Muscle layer of duodenum (tissue), 2 donors: Measurements from ENCODE around the gene NPAS3.

Experiments used
- H3K27ac ChIP-seq: one replicate; pipeline ENCODE4 v1.7.0; 2013; ENCODE audit warnings: mild to moderate bottlenecking, low read length
- H3K27me3 ChIP-seq: one replicate; pipeline ENCODE4 v1.7.0; 2013; ENCODE audit warnings: low read depth, mild to moderate bottlenecking, control low read depth, low read length
- H3K36me3 ChIP-seq, 2 donors: one replicate each; pipeline ENCODE4 v1.7.0; 2013; ENCODE audit warnings: low read length in 2 of 2, control low read depth in 1 of 2, mild to moderate bottlenecking in 1 of 2; ENCODE audit not compliant: insufficient read depth in 2 of 2, control insufficient read depth in 1 of 2
- H3K4me1 ChIP-seq, 2 donors: one replicate each; pipeline ENCODE4 v1.7.0; 2013; ENCODE audit warnings: low read length in 2 of 2, mild to moderate bottlenecking in 2 of 2, control low read depth in 1 of 2, moderate library complexity in 1 of 2; ENCODE audit not compliant: insufficient read depth in 2 of 2, control insufficient read depth in 1 of 2
- H3K4me3 ChIP-seq, 2 donors: one replicate each; pipeline ENCODE4 v1.7.0; 2013; ENCODE audit warnings: low read length in 2 of 2, low read depth in 1 of 2, mild to moderate bottlenecking in 1 of 2
- H3K9me3 ChIP-seq, 2 donors: one replicate each; pipeline ENCODE4 v1.7.0; 2013; ENCODE audit warnings: low read length in 2 of 2, control low read depth in 1 of 2, mild to moderate bottlenecking in 1 of 2; ENCODE audit not compliant: control insufficient read depth in 1 of 2
- donor health status: healthy.

The NPAS3 gene

GRCh38 chr14:33842299-33842698 is 903.6 kb downstream of the NPAS3 start:
- no peaks in the 10 kb centered on the region for H3K36me3 ChIP-seq
- H3K9me3 ChIP-seq = no peaks in the 10 kb centered on the region
- no peaks in the 10 kb centered on the region for H3K27me3 ChIP-seq
- H3K27ac ChIP-seq = no peak overlapping the region
- peaks cover 0 to 7% of the 10 kb centered on the region in 2 donors for H3K4me1 ChIP-seq
- H3K4me3 ChIP-seq = no peak overlapping the region

GRCh38 chr14:33844118-33844517 is 905.4 kb downstream of the NPAS3 start:
- Histone ChIP-seq H3K4me3 (no peak overlapping the region), H3K27ac (no peak overlapping the region), H3K36me3 (no peaks in the 10 kb centered on the region), H3K9me3 (no peaks in the 10 kb centered on the region), H3K4me1 (peaks cover 0 to 7% of the 10 kb centered on the region in 2 donors), H3K27me3 (no peaks in the 10 kb centered on the region)

DNA sequence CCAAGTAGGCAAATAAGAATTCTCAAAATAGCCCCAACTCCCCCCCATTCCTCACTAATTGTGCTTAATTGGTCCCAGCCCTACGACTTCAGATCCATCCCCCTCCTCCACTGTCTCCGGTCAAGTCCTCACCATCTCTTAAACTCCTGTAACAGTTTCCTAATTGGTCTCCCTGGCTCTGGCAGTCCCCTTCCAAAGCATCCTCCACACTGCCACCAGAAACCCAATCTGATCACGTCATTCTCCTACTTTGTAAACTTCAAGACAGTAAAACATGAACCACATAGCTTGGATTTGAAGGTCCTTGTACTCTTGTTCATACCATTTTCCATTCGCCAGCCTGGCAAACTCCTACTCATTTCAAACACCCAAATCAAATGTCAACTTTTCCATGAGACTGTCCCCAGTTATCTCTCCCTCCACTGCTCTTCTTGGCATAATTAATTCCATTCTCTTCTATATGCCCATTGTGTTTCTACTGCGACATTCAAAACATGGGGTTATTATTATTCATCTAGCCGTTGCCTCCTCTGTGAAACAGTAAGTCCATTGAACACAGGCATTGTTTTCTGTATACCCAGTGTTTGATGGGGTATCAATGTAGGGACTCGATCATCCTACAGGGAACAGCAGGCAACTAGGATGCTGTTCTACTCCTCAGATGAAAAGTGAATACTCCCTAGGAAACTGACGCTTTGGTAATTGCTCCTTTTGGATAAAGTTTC is 907.6 kb downstream of the NPAS3 start:
- H3K27me3 ChIP-seq = no peaks in the 10 kb centered on the region
- H3K27ac ChIP-seq = no peak overlapping the region
- H3K36me3 ChIP-seq = no peaks in the 10 kb centered on the region
- no peaks in the 10 kb centered on the region for H3K9me3 ChIP-seq
- no peak overlapping the region for H3K4me3 ChIP-seq
- H3K4me1 ChIP-seq = no peaks in the 10 kb centered on the region

- Histone ChIP-seq H3K36me3 (no peaks in the 10 kb centered on the region), H3K27me3 (no peaks in the 10 kb centered on the region), H3K27ac (no peak overlapping the region), H3K4me3 (no peak overlapping the region), H3K9me3 (no peaks in the 10 kb centered on the region), H3K4me1 (no peaks in the 10 kb centered on the region)
These were observed 908.4 kb downstream of the NPAS3 start for GRCh38 chr14:33847066-33847465.

DNA sequence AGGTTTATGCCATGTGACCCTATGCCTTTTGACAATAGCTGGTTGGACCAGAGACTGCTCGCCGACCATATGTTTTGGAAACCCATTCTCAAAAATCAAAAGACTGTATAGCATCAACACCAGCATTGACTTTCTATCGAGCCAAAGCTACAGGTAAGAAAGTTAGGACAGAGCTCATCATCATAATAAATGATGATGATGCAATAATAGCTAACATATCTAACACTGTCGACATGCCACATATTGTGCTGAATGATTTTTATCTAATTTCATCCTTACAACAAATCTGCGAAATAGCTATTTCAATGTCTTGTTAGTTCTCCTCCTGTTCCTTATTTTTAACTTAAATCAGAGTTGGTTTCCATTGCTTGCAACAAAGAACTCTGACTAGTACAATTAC is 909.3 kb downstream of the NPAS3 start:
- Histone ChIP-seq H3K36me3 (no peaks in the 10 kb centered on the region), H3K27ac (no peak overlapping the region), H3K4me1 (no peaks in the 10 kb centered on the region), H3K27me3 (no peaks in the 10 kb centered on the region), H3K9me3 (no peaks in the 10 kb centered on the region), H3K4me3 (no peak overlapping the region)

DNA sequence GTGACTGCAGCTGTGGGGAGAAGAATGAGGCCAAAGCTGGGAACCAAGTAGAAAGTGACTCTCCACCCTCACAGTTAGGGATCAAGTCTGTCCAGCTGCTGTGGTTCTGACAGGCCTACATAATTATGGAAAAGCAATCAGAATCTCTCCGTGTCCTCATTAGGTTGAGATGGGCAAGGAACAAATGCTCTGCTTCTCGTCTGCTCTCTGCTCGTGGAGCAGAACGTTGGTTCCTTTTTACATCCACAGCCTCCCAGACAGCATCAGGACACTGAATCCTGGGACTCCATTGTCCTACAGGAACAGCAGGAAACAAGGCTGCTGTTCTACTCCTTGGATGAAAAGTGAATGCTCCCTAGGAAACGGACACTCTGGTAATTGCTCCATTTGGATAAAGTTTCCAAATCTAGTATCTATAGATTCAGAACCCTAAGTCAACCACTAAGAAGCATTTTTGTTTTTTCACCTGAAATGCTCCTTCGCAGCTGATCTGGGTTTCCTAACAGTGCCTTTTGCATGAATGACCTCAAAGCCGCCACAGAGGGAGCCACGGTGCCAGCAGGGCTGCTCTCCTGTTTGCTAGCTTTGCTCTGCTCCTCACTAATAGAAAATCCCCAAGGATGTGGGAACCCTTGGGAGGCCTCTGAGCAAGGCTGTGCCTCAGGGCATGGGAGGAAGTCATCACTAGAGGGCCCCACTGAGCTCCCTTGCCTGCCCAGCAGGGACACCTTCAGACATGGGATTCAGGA is 910.2 kb downstream of the NPAS3 start:
- no peak overlapping the region for H3K27ac ChIP-seq
- no peaks in the 10 kb centered on the region for H3K4me1 ChIP-seq

GRCh38 chr14:33849455-33849801 is 910.7 kb downstream of the NPAS3 start:
- Histone ChIP-seq H3K4me1 (no peaks in the 10 kb centered on the region), H3K36me3 (no peaks in the 10 kb centered on the region), H3K4me3 (no peak overlapping the region), H3K27ac (no peak overlapping the region), H3K27me3 (no peaks in the 10 kb centered on the region), H3K9me3 (no peaks in the 10 kb centered on the region)

More for the DNA sequence above, 910.2 kb downstream of the NPAS3 start:
- Histone ChIP-seq H3K36me3 (no peaks in the 10 kb centered on the region), H3K27me3 (no peaks in the 10 kb centered on the region), H3K4me3 (no peak overlapping the region), H3K9me3 (no peaks in the 10 kb centered on the region)

GRCh38 chr14:33850826-33851225 is 912.1 kb downstream of the NPAS3 start:
- Histone ChIP-seq H3K9me3 (no peaks in the 10 kb centered on the region), H3K4me3 (no peak overlapping the region), H3K27me3 (no peaks in the 10 kb centered on the region), H3K36me3 (no peaks in the 10 kb centered on the region), H3K27ac (no peak overlapping the region), H3K4me1 (no peaks in the 10 kb centered on the region)

GRCh38 chr14:33851366-33851765 is 912.7 kb downstream of the NPAS3 start:
- no peaks in the 10 kb centered on the region for H3K27me3 ChIP-seq
- no peak overlapping the region for H3K4me3 ChIP-seq
- H3K9me3 ChIP-seq = no peaks in the 10 kb centered on the region
- H3K27ac ChIP-seq = no peak overlapping the region
- no peaks in the 10 kb centered on the region for H3K4me1 ChIP-seq
- no peaks in the 10 kb centered on the region for H3K36me3 ChIP-seq

DNA sequence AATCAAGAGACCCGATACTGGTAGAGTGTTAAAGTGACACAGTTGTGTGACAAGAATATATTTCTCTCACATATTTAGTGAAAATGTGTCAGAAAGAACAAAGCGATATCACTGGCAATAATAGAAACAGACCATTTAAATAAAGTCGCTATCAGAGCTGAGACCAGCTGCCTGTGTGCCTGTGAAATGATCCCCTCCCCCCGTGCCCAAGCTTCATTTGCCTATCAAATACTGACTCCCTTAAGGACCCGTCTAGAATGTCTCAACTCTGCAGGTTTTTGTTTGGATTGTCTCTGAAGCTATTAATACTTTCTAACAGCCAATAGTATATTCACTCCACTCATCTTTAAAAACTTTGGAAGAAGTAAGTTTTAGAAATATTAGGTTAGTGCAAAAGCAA is 913.3 kb downstream of the NPAS3 start:
- no peaks in the 10 kb centered on the region for H3K4me1 ChIP-seq
- H3K9me3 ChIP-seq = no peaks in the 10 kb centered on the region
- no peaks in the 10 kb centered on the region for H3K27me3 ChIP-seq
- no peak overlapping the region for H3K4me3 ChIP-seq
- H3K36me3 ChIP-seq = no peaks in the 10 kb centered on the region
- no peak overlapping the region for H3K27ac ChIP-seq
